ENCODE measurements around the gene CES4A.
"Not testable (repeated sequence)": the region's sequence is repeated elsewhere in the genome, so short reads cannot be mapped to it uniquely, and the experiment has no call there.

Gene CES4A

DNA sequence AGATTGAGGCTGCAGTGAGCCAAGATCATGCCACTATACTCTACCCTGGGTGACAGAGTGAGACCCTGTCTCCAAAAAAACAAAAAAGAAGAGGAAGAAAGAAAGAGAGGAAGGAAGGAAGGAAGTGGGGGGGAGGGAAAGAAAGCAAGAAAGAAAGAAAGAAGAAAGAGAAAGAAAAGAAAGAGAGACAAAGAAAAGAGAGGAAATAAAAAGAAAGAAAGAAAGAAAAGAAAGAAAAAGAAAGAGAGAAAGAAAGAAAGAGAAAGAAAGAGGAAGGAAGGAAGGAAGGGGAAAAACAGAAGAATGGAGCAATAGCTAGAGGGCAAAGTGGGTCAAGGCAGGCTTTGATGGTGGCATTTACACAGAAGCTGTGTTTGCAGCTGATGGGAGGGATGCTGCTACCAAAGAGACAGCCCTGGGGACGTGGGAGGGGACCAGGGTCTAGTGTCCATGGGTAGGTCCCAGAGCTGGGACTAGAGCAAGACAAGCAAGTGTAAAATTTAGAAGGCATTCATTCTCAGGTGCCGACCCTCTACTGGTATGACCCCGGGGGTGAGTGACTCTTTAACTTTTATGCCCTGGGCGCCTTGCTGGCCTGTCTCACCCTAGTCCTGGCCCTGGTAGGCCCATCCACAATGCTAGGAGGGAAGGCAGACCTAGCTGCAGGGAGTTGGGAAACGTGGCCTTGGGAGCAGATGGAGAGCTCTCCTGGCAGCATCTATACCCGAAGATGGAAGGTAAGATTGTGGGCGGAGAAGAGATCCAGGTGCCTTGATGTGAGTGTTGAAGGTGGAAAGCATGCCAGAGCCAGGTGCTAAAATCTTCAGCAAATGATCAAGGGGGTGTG lies 29.3 kb upstream of the CES4A start:
- no peak for DNase-seq

- no peak for DNase-seq
These were observed 28.7 kb upstream of the CES4A start for GRCh38 chr16:66959704-66960161.

GRCh38 chr16:66960270-66960669 lies 28.1 kb upstream of the CES4A start:
- no peak for DNase-seq

DNA sequence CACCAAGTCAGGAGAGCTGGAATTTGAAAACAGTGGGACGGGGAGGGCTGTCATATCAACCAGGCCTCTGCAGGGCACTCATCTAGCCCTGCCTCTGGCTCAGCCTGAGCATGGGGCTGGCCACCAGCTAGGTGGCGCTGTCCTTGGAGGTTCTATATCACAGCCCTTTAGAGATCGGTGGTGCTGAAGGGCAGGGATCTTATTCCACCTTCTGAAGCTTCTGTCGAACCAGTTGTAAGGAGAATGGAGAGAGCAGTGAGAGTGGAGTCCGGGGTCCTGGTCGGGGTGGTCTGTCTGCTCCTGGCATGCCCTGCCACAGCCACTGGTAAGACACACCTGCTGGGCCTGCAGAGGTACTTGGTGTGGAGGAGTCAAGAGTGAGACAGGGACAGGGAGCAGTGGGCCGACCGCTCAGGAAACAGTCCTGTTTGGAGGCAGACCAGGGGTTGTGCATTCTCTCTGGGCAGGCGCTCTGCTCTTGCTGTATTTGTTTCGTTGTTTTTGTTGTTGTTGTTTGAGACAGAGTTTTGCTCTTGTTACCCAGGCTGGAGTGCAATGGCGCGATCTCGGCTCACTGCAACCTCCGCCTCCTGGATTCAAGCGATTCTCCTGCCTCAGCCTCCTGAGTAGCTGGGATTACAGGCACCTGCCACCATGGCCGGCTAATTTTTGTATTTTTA lies 27.2 kb upstream of the CES4A start, which contains the start of gene CES3:
Gene CES3 (plus strand): TSS at position 202 of the 680 bp plus-strand sequence. CDS start 42 bp downstream, at position 244.
- DNase-seq = peak; percentile 57

- no peak for DNase-seq
These were observed 26.5 kb upstream of the CES4A start for GRCh38 chr16:66961914-66962313.

GRCh38 chr16:66964049-66964448 lies 24.3 kb upstream of the CES4A start:
- no peak for DNase-seq

DNA sequence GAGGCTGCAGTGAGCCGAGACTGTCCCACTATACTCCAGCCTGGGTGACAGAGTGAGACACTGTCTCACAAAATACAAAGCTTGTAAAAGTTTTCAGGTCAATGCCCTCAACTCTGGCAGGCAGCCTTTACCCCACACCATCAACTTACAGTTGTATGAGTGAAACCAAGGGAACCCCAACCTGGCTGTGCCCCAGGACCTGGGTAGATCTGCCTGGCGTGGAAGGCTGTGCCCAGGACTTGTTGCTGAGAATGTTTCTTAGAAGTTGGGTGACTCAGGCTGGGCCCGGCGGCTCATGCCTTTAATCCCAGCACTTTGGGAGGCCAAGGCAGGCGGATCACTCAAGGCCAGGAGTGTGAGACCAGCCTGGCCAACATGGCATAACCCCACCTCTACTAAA lies 19.5 kb upstream of the CES4A start:
- no peak for DNase-seq

GRCh38 chr16:66970775-66971720 lies 17.3 kb upstream of the CES4A start:
- no peak for DNase-seq

GRCh38 chr16:66972983-66973382 lies 15.4 kb upstream of the CES4A start:
- no peak for DNase-seq

DNA sequence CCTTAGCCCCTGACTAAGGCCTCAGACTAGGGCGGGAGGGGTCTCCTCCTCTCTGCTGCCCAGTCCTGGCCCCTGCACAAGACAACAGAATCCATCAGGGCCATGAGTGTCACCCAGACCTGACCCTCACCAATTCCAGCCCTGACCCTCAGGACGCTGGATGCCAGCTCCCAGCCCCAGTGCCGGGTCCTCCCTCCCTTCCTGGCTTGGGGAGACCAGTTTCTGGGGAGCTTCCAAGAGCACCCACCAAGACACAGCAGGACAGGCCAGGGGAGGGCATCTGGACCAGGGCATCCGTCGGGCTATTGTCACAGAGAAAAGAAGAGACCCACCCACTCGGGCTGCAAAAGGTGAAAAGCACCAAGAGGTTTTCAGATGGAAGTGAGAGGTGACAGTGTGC lies 14.7 kb upstream of the CES4A start:
- DNase-seq = no peak

GRCh38 chr16:66974156-66974931 lies 14.0 kb upstream of the CES4A start:
- not testable (repeated sequence) for DNase-seq

DNA sequence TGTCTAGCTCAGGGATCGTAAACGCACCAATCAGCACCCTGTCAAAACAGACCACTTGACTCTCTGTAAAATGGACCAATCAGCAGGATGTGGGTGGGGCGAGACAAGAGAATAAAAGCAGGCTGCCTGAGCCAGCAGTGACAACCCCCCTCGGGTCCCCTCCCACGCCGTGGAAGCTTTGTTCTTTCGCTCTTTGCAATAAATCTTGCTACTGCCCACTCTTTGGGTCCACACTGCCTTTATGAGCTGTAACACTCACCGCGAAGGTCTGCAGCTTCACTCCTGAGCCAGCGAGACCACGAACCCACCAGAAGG lies 13.5 kb upstream of the CES4A start:
- peak; percentile 46 for DNase-seq

- DNase-seq = no peak
These were observed 13.0 kb upstream of the CES4A start for GRCh38 chr16:66975302-66975893.

DNA sequence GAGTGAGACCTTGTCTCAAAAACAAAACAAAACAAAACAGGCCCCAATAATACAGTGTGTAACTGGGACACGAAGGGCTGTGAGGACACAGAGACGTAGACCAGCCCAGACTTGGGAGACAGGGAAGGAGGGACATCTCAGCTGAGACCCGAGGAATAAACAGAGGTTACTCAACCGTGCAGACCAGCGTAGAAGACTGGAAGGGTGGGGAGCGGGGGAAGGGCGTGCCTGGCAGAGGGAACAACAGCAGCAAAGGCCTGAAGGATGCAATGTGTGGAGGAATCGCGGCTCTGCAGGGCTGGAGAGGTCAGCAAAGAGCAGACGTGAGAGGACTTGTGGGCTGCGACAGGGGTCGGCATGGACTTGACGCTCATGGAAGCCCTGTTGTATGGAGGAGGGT lies 11.6 kb upstream of the CES4A start:
- no peak for DNase-seq

- peak; percentile 93 for DNase-seq
These were observed 10.9 kb upstream of the CES4A start for GRCh38 chr16:66977341-66978113.

GRCh38 chr16:66979011-66979717 lies 9.2 kb upstream of the CES4A start:
- no peak for DNase-seq

- DNase-seq = no peak
These were observed 5.4 kb upstream of the CES4A start for GRCh38 chr16:66983033-66983432.

DNA sequence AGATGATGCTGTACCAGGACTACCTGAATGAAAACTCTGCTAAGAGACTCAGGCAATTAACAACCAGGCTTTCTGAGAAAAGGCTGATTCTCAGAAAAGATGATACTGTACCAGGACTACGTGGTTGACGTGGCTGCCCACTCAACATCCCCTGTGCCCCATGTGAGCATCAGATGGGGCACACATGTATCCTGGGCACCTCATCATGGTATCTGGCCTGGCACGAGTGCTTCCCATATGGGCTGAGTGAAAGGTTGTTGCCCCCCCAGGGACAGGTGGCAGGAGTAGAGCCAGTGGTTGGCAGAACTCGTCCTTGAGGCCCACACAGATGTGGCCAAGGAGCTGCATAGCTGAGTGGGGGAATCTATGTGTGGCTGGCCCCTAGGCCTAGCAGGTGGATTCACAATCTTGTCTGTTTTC lies 3.5 kb upstream of the CES4A start:
- DNase-seq = no peak

- DNase-seq = no peak
These were observed 1.8 kb upstream of the CES4A start for GRCh38 chr16:66986559-66986958.

DNA sequence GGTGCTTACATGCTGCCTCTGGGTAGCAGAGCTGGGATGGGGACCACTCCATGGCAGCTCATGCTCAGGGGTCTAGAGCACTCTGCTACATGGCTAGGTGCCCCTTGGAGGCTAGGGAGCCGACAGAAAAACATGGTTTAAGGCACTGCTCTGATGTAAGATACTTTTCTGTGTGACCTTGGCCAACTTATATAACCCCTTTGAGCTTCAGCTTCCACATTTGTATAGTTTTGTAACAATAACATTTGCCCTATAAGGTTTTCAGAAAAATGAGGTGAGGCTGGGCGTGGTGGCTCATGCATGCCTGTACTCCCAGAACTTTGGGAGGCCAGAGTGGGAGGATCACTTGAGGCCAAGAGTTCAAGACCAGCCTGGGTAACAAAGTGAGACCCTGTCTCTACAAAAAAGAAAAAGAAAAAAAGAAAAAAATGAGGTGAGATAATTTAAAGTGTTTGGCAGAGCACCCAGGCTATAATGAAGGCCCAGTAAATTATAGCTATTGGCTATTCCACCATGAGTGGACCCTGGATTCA lies 3.2 kb downstream of the CES4A start:
- DNase-seq = no peak

Data from CD4-positive, alpha-beta T cell treated with Interleukin-6 for 4 hours (primary cell).